ENCODE measurements around the gene CLCN1.
"Not testable (repeated sequence)": the region's sequence is repeated elsewhere in the genome, so short reads cannot be mapped to it uniquely, and the experiment has no call there.

The CLCN1 gene

DNA sequence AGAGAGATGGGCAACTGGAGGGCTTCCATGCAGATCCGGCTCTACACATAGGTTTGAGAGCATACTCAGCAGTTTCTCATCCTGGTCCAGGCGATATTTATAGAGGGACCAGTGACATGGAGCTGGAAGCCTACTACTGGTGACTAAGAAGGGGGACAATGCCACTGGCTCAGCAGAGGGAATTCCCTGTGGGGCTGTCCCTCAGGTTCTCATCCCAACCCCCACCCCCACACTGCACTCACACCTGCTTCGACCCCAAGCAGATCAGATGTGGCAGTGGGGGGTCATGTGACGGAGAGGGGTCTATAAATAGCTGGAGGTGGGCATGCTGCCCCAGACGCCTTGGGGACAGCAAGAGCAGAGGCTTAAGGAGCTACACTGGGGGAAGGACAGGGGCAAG, at the start of gene CLCN1:
TSS of gene CLCN1 (plus strand) at position 336 of the 400 bp plus-strand sequence. CDS start 102 bp downstream, outside the sequence.
- DNase-seq: no peak

GRCh38 chr7:143269251-143269650, 46.7 kb upstream of the CLCN1 start:
- no peak for DNase-seq

- DNase-seq: no peak
These were observed 44.7 kb upstream of the CLCN1 start for GRCh38 chr7:143271240-143271639.

DNA sequence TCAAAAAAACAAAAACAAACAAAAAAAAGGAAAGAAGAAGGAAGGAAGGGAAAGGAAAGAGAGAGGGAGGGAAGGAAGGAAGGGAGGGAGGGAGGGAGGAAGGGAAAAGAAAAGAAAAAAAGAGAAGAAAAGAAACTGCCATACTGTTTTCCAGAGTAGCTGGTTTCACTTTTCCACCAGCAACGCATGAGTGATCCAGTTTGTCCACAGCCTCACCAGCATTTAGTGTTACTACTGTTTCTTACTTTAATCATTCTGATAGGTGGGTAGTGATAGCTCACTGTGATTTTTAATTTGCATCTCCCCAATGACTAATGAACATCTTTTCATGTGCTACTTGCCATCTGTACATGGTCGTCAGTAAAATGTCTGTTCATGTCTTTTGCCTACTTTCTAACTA, 43.0 kb upstream of the CLCN1 start:
- DNase-seq: no peak

GRCh38 chr7:143279186-143280098, 36.5 kb upstream of the CLCN1 start:
- DNase-seq: no peak

DNA sequence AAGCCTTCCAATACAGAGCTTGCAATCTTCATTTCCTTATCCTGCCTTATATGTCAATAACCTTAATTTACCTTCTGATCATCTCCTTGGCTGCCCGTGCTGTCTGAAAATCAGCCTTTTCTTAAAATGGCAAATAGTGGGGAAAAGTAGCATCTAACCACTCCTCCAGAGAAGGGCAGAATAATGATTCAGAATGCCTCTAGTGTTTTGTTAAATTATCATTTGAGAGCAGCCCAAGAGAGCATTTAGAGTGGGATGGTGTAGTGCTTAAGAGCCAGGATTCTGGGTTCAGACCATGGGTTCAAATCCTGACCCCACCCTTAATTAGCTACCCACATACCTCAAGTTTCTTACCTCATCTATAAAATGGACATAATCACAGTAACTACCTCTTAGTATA, 35.8 kb upstream of the CLCN1 start:
- no peak for DNase-seq

DNA sequence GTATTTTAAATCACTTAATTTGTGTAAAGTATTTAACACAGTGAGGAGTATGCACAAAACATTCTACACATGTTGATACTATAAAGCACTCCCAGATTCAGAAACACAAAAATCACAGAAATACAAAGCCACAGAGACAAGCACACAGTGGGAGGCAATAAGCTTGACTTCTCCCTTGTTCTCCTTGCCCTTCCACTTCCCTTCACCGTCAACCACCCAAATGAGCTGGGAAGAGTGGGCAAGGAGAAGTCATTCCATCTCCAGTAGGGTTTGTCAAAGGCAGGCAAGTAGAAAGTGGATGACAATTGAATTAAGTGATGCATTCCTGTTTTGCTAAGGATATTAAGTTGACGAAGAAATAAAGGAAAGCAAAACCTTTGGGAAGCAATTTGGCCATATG, 35.3 kb upstream of the CLCN1 start:
- DNase-seq: no peak

DNA sequence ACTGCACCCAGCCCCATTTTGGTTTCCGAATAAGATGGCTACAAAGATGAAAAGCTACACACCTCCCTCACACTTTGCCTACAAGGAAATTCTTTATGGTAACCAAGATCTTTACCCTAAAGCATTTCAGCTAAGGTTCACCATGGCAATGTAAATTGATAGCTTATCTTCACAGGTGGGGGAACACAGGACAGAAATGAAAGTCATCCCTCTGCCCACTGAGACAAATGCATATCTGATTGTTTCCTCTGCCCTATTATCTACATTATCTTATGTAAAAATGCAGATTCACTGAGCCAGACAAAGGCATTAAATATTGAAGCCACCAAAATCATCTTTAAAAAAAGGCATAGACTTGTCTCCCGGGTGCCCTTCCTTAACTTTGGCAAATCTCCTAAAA, 34.4 kb upstream of the CLCN1 start:
- DNase-seq: no peak

GRCh38 chr7:143282124-143282523, 33.8 kb upstream of the CLCN1 start:
- no peak for DNase-seq

GRCh38 chr7:143283381-143283780, 32.5 kb upstream of the CLCN1 start:
- DNase-seq: no peak

DNA sequence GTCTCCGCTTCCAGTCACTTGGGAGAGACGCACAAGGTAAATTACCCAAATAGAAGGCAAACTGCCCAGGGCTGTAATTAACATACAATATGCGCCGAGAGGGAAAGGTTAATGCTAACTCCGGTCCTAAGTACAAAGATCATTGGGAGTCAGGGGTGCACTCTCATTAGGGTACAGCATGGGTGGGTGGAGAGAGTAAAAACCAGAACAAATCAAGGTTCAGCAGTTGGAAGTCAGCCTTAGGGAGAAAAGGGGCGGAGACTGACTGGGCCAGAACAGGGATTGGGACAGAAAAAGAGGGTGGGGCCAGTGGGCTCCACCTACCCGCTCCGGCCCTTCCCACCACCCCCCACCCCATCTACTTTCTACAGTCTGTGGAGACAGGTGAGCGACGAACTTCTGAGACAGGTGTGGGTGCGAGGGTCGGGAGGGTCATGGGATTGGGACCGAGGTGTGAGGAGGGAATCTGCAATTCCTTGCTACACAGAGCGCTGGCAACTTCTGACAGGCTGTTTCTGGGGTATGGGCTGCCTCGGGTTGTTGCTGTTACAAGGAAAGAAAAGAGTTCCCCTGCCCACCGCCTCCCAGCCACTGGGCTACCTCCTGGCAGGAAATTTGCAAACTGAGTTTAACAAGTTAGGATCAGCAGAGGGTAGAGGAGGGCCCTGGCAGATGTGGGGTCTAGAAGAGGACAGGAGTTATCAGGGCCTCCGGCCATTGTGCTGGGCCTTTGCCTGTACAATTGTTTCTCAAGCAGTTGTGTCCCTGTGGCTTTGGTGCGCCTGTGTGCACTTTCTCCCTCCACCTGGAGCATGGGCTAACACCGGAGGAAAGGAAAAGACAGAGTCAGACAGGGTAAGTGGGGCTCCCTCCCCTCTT, 31.1 kb upstream of the CLCN1 start, which contains the start of gene TMEM139:
TSS of gene TMEM139 (plus strand) at position 368 of the 879 bp plus-strand sequence. CDS start 1,000 bp downstream, outside the sequence.
- no peak for DNase-seq

GRCh38 chr7:143285470-143285778, 30.5 kb upstream of the CLCN1 start:
- no peak for DNase-seq

DNA sequence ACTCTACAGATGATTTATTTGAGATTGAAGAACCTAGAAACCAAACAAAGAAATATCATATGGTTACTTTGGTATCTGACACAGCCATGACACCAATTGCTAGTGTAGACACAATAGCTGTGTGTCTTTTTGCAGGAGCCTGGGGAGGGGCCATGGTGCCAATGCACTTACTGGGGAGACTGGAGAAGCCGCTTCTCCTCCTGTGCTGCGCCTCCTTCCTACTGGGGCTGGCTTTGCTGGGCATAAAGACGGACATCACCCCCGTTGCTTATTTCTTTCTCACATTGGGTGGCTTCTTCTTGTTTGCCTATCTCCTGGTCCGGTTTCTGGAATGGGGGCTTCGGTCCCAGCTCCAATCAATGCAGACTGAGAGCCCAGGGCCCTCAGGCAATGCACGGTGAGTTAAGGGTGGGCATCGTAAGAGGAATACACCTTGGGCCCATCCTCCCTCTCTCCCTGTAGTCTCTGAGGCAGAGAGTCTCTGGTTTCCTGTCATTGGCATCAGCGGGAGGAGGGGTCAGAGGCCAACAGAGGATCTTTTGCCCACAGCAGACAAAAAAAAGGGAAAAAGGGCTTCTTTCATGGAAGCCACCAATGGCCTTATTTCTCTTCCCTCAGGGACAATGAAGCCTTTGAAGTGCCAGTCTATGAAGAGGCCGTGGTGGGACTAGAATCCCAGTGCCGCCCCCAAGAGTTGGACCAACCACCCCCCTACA, 29.9 kb upstream of the CLCN1 start:
- DNase-seq: no peak

- DNase-seq: no peak
These were observed 29.4 kb upstream of the CLCN1 start for GRCh38 chr7:143286522-143286890.

GRCh38 chr7:143287339-143287934, 28.5 kb upstream of the CLCN1 start:
- DNase-seq: no peak

- peak; percentile 99 for DNase-seq
These were observed 27.7 kb upstream of the CLCN1 start, which contains the start of gene CASP2 for GRCh38 chr7:143287935-143288826. CASP2 (plus strand) TSS chr7:143288351; CDS start chr7:143288456, 105 bp downstream.

- DNase-seq: no peak
These were observed 27.1 kb upstream of the CLCN1 start for GRCh38 chr7:143288836-143289235.

- DNase-seq: no peak
These were observed 26.5 kb upstream of the CLCN1 start for GRCh38 chr7:143289421-143289820.

- DNase-seq: not testable (repeated sequence)
These were observed 26.0 kb upstream of the CLCN1 start for GRCh38 chr7:143289888-143290287.

GRCh38 chr7:143290293-143290692, 25.6 kb upstream of the CLCN1 start:
- no peak for DNase-seq

DNA sequence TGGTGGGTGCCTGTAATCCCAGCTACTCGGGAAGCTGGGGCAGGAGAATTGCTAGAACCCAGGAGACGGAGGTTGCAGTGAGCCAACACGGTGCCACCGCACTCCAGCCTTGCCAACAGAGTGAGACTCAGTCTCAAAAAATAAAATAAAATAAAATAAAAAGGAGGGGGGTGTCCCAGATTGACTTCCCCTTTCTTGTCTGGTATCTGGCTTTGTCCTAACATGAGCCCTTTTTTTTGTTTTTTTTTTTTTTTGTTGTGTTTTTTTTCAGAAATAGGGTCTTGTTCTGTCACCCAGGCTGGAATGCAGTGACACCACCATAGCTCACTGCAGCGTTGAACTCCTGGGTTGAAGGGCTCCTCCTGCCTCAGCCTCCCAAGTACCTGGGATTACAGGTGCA, 23.0 kb upstream of the CLCN1 start:
- no peak for DNase-seq

DNA sequence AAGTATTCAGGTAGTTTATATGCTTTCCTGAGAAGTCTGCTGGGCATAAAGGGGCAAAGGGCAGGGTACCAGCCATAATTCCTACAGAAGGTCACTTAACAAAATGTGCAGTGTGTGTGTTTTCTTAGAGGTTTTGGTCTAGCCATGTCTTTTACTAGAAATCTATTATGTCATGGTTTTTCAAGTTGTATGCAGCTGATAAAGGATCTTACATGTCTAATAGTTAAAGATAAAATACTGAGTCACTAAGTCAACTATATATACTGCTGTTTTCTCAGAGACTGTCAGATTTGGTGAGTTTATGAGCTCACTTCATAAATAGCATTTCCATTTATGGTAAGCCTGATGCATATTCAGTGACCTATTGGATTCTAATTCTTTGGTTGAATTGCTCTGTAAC, 20.0 kb upstream of the CLCN1 start:
- no peak for DNase-seq

Data from activated naive CD4-positive, alpha-beta T cell treated with anti-CD3 and anti-CD28 coated beads, Interleukin-2, amount 50 U/mL, for 16 hours (primary cell).